Effector CD4-positive, alpha-beta T cell (primary cell): Measurements from ENCODE around the gene ZW10.

Experiments
- DNase-seq: peaks from one replicate; pipeline ENCODE4 v3.0.0-alpha.2; 2020

The ZW10 gene

DNA sequence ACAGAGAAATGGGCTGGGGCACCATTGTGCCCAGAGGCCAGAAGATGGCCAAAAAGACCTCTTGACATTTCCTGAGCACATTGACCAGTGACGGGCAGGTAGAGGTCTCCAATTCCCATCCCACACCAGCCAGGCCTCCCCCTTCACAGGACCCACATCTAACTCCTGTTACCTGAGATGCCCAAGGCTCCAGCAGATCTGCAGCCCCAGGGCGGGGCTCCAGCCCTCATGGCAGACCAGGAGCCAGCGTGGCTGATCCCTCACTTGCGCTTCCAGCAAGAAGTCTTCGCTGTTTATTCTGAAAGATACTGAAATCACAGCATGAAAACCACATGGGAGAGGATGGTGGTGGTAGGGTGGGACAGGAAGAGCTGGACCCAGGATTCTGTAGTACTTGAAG, 76.4 kb downstream of the ZW10 start:
- no peak for DNase-seq

GRCh38 chr11:113695207-113695606, 78.3 kb downstream of the ZW10 start:
- DNase-seq = no peak

- DNase-seq = no peak
Measured at GRCh38 chr11:113694390-113694789, 79.1 kb downstream of the ZW10 start.

DNA sequence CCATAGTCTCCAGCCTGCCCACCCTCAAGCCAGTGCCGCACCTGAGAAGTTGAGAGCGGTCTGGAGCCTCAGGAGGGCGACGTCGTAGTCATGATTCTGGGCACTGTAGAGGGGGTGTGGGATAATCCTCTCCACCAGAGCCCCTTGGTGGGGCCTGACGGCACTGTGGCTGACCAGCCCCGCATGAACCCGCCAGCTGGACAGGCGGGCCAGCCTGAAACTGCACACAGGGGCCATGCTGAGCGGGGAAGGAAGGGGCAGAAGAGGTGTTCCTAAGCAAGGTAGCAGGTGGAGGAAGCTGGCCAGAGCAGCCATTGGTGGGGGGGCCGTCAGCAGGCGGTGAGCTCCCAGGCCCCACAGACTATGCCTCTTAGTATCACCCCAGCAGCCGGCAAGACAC, 80.5 kb downstream of the ZW10 start:
- no peak for DNase-seq

GRCh38 chr11:113690619-113691569, 82.6 kb downstream of the ZW10 start:
- no peak for DNase-seq

- no peak for DNase-seq
Measured at GRCh38 chr11:113689768-113690618, 83.5 kb downstream of the ZW10 start.

- DNase-seq = no peak
Measured at GRCh38 chr11:113685654-113686359, 87.7 kb downstream of the ZW10 start.

GRCh38 chr11:113684496-113684895, 89.0 kb downstream of the ZW10 start:
- DNase-seq = no peak

DNA sequence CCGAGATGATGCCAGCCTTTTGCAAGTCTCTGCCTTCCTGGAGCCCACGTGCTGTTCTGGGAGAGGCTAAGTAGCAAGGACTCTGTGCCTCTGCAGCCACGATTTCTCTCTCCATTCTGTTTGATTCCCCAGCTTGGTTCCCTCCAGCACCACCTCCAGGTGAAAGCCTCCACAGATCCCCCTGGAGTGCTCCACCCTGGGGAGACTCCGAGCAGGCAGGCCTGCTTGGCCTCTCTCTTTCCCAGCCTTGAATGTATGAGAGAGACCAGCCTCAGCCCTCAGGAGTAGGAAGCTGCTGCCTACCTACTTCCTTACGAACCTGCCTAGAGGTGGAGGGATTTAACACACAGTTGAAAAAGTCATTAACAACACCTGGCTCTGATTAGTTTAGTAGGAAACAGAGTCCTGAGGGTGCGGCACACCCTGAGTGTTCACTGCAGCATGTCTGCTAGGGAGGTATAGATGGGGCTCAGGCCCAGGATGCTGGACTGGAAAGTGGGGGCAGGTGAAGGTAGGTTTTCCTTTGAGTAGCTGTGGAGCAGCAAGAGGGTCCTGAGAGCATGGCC, 89.9 kb downstream of the ZW10 start:
- no peak for DNase-seq
